ENCODE data around the gene STK17B.

DNA sequence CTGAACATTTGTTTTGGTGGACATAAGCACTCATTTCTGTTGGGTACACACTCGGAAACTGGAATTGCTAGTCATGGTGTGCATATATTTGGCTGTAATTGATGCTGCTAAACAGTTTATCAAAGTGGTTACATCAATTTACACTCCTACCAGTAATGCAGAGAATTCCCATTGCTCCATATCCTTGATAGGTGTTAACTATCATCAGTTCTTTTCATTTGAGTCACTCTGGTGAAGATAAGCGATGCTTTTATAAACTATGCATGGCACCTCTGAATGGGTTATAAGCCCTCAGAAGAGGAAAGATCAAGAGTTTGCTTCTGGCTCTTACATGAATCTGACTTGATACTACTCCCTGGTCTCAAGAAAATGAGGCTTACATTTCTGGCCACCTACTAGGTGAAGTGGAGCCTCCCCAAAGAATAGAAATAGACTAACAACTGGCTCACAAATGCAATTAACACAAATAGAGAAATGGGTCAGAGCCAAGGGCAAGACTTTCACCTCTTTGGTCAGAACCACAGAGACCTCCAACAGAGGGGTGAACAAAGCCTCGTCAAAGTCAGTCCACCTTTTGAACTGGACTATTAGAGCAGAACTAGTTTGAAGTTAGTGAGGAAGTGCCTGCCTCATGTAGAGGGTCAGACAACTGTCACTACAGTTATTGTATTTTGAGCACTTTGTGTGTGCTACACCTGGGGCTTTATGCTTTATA, 15.0 kb upstream of the STK17B start:
- TF ChIP-seq, protein P1, sequence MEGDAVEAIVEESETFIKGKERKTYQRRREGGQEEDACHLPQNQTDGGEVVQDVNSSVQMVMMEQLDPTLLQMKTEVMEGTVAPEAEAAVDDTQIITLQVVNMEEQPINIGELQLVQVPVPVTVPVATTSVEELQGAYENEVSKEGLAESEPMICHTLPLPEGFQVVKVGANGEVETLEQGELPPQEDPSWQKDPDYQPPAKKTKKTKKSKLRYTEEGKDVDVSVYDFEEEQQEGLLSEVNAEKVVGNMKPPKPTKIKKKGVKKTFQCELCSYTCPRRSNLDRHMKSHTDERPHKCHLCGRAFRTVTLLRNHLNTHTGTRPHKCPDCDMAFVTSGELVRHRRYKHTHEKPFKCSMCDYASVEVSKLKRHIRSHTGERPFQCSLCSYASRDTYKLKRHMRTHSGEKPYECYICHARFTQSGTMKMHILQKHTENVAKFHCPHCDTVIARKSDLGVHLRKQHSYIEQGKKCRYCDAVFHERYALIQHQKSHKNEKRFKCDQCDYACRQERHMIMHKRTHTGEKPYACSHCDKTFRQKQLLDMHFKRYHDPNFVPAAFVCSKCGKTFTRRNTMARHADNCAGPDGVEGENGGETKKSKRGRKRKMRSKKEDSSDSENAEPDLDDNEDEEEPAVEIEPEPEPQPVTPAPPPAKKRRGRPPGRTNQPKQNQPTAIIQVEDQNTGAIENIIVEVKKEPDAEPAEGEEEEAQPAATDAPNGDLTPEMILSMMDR (conservative IDR thresholded peaks at IDR 0.05 in 1 of 2, IDR thresholded peaks at IDR 0.05 in 1 of 2; ENCODE audit: low read depth in 1 of 2, low read length in 2 of 2) = no peak
- TF ChIP-seq EZH2 (IDR thresholded peaks at IDR 0.05; ENCODE audit: low read length, missing control alignments) = no peak

All from fibroblast of lung (primary cell).